HG03097 (cell line): ENCODE data around the gene IL13RA1.
"Not testable (repeated sequence)": the region's sequence is repeated elsewhere in the genome, so short reads cannot be mapped to it uniquely, and the experiment has no call there.

Source experiments
- ATAC-seq: cut with Tn5 transposase; IDR thresholded peaks from one replicate; pipeline ENCODE4 v1.9.1; 2021; ENCODE audit not compliant: unreplicated experiment, low FRiP score

IL13RA1 gene

DNA sequence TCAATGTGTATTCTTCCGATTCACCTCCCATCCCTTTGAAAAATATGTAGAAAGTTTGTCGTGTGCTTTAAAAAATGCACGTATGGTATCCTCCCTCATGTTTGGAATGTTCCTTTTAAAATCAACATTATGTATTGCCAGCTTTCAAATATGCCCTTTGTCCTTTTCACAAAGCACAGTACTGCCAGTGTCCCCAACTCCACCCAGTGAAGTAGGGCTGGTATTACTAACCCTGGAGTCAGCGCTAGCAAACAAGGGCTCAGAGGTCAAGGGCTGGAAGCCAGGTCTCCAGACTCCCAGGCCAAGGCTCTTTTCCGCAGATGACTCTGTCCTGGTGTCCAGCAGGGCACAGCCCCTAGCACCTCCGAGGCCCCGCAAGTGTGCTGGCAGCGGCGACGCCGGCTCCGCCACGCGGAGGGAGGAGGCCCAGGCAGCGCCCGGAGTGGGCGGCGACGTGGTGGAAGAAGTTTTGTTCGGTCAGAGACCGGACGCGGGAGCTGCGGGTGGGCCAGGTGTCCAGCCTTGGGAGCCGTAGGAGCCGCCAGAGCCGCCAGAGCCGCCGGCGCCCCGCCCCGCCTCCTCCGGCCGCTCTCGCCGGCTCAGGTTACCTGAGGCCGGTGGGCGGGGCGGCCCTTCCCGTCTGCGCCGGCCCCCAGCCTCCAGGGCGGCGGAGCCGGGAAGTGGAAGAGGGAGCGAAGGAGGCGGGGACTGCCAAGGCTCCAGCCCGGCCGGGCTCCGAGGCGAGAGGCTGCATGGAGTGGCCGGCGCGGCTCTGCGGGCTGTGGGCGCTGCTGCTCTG lies at the start of gene IL13RA1:
TSS of gene IL13RA1 (plus strand) at position 720 of the 799 bp plus-strand sequence. CDS start at position 753, 33 bp downstream.
- no peak for ATAC-seq

DNA sequence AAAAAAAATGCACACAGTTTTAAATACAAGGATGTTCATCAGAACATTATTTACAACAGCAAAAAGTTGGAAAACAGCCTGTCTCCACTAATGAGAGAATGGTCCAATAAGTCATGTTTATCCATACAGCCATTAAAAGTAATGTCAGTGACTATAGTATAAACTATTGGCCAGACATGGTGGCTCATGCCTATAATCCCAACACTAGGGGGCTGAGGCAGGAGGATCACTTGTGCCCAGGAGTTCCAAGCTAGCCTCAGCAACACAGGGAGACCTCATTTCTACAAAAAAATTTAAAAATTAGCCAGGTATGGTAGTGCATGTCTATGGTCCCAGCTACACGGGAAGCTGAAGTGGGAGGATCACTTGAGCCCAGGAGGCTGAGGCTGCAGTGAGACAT lies 48.1 kb upstream of the IL13RA1 start:
- no peak for ATAC-seq

DNA sequence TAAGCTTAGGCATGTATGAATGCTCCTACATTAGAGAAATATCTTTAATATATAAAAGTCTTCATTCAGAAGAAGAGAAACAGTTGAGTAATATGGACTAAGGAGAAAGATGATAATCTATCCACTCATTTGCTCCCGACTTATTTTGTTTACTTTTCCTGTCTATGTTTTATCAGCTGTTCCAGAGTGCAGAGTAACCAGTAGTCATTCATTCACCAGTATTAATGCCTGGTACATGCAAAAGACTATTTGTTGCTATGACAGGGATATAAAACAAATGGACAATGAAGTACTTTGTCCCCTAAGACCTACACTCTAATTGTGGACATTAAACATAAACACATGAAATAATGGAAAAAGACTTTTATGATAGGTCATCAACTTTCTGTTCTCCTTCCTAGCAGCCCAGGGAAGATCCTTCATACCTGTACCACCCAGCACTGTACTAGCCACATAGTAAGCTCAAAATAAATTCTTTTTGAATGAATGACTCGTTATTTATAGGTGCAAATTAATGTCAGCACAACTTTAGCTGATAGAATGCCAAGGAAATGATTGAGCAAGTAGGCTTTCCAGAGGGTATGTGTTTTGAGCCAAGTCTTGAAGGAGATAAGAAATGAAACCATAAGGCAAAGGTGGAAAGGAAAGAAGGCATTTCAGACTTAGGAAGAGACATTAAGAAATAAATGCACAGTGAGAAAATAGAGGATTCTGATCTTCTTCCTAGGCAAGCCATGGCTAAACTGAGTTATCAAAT lies 45.0 kb upstream of the IL13RA1 start:
- no peak for ATAC-seq

DNA sequence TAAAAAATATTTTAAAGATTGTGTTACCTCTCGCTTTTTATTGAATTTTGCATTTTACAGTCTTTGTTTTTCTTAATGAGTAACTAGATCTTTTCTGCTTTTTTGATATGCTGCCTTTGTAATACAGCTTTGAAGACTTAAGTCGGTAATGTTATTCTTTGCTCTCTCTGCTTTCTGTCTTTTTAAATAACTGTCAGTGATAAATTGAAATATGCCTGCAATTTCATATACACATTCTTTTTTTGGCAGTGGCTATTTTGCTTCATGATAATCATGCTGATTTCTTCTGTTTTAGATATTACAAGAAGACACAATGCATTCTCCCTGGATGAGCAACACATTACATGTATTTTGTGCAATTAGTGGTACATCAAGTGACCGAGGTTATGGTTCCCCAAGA lies 42.0 kb upstream of the IL13RA1 start:
- no peak for ATAC-seq

DNA sequence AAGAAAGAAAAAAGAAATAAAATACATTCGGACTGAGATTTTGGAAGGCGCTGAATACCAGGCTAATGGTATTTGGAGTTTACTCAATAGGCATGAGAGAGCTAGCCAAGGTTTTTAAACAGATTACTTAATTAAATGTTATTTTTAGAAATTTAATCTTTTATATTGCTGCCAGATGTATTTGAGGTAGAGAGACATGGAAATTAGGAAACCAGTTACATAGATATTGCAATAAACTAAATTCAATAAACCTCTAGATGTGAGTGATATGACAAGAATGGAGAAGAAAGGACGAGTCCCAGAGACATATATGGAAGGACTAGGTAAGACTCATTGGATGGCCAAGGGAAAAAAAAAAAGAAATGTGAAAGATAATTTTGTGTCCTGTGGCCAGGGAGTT lies 38.5 kb upstream of the IL13RA1 start:
- no peak for ATAC-seq

DNA sequence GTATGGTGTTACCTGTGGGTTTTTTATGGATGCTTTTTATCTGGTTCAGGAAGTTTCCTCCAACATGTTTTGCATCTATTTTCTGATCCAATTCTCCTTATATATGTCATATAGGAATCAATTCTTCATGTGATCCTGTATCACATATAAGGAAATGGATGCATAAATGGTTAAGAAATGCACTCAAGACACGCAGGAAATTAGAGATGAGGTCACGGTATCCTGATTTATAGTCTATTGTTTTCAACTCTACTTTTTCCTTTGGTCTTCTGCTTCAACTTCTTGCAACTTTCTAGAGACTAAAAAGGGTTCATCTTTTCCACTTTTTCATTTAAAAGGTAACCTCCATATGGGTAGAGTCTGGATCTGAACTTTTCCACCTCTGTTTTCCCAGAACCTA lies 33.6 kb upstream of the IL13RA1 start:
- ATAC-seq: no peak

DNA sequence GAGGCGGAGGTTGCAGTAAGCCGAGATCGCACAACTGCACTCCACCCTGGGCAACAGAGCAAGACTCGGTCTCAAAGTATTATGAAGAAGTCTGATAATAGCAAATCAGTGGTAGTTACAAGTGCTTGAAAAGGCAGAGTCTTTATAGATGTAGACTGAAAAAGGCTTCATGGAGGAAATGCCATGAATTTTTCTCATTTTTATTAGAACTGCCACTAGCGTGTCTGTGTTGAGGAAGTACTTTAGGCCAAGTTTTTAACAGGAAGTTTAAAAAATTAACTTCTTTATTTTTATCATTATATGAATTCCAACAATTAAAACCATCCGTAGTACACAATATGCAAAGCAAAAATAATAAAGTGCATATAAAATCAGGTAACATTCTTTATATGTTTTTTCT lies 32.8 kb upstream of the IL13RA1 start:
- ATAC-seq: no peak

DNA sequence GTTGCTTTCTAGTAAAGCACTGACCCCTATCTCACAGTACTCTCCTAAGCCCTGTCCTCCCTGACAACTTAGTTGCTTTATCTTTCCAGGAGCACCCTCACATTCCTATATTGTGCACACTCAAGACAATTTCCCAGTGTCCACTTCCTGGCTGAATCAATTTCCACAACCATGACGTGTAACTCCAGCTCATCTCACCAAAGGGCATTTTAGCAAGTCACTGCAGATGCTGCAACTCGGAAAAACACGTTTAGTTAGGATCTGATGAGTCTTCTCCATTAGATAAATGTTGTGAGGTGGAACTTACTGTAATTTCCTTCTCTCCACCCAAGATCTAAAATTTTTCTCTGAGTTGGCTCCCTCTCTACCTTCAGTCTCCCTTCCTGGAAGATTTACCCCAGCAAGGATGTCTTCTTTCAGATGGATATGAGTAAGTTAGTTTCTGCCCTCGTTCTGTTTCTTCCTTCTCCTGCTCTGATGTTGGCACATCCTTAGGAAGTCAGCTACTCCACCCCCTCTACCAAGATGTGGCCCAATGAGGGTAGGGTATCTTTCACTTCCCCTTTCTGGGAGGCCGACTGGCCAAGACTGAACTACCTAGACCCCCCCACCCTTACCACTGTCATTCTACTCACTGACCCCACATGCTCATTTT lies 28.8 kb upstream of the IL13RA1 start:
- ATAC-seq: no peak

DNA sequence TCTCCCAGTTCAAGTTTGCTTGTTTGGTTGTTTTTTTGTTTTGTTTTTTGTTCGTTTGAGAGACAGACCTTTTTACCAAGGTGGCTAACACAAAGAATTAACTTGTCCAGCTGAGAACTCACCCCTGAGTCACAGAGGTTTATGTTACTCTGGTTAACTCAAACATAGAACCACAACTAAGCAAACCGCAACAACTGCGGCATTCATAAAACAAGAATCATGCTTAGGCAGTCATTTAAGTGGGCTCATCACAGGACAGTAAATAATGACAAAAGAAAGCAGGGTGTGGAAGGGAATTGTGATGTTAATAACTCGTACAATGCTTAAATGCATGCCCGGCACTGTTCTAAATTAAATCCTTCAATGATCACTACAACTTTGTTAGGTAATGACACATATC lies 24.7 kb upstream of the IL13RA1 start:
- ATAC-seq: no peak

DNA sequence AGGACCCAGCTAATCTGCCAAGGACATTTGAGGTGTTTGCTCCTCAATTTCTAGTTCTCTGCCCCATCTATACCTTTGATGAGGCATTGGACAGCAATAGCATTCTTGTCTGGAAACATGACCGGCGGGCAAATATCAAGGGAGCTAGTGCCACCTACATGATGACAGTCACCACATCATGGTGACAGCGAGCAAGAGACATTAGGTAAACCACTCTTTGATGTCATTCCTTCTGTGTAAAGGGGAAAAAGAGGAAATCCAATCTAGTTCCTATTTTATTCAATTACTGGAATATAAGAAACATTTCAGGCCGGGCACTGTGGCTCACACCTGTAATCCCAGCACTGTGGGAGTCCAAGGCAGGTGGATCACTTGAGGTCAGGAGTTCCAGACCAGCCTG lies 20.7 kb upstream of the IL13RA1 start:
- ATAC-seq: no peak

DNA sequence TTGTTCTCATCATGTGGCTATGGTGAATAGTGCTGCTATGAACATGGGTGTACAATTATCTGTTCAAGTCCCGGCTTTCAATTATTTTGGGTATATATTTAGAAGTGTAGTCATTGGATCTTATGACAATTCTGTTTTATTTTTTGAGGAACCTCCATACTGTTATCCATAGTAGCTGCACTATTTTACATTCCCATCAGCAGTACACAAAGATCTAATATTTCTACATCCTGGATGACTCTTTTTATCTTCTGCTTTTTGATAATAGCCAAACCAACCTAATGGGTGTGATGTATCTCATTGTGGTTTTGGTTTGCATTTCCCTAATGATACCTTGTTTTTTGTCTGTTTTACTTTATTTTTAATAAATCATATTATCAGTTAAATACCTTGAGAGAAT lies 12.9 kb upstream of the IL13RA1 start:
- ATAC-seq: no peak

DNA sequence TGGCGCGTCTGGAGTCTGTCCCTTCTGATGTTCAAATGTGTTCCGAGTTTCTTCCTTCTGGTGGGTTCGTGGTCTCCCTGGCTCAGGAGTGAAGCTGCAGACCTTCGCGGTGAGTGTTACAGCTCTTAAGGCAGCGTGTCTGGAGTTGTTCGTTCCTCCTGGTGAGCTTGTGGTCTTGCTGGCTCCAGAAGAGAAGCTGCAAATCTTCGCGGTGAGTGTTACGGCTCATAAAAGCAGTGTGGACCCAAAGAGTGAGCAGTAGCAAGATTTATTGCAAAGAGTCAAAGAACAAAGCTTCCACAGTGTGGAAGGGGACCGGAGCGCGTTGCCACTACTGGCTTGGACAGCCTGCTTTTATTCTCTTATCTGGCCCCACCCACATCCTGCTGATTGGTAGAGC lies 11.5 kb upstream of the IL13RA1 start:
- ATAC-seq: not testable (repeated sequence)

DNA sequence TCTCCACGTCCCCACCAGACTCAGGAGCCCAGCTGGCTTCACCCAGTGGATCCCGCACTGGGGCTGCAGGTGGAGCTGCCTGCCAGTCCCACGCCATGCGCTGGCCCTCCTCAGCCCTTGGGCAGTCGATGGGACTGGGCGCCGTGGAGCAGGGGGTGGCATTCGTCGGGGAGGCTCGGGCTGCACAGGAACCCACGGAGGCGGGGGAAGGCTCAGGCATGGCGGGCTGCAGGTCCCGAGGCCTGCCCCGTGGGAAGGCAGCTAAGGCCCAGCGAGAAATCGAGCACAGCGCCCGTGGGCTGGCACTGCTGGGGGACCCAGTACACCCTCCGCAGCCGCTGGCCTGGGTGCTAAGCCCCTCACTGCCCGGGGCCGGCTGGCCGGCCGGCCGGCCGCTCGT lies 10.6 kb upstream of the IL13RA1 start:
- ATAC-seq: not testable (repeated sequence)

DNA sequence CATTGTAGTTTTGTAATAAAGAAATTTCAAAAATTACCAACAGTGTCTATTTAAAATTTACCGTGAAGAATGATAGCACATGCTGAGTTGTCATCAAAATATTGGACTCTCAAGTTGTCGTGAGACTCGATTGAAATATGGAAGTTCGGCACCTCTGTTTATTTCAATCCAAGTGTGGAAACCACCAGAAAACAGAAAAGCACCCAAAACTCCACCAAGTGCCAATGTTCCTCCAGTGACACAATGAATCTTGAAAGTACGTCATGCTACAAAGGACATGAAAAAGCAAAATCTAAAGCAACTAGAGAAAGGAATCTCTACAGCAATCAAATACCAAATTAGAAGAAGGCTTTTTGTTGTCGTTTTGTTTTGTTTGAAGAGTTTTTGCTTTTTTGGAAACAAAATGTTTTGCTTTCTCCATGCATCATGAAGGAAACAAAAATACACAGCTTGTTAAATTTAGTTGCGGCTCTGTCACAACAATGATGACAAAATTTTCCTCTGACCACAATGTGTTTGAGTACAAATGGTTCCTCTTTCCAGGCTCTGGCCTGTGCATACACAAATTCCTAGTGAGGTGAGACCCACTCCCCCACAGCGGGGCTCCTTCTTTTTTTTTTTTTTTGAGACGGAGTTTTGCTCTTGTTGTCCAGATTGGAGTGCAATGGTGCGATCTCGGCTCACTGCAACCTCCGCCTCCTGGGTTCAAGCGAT lies 9.6 kb upstream of the IL13RA1 start:
- no peak for ATAC-seq

DNA sequence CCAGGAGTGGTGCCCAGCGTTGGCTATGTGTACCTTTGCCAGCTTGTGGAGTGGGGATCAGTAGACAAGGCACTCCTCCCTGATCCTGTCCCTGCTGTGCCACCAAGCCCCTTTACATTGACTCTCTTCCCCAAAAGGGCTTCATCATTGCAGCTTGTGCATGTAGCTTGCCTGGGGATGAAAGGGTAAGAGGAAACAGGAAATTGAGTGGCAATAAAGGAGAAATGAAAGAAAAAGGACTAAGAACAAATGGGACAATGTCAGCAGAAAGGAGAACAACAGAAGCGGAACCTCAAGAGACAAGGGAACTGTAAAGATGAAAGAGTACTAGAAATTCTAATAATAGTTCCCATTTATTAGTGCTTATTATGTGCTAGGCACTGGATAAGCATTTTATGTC lies 8.7 kb upstream of the IL13RA1 start:
- ATAC-seq: no peak

DNA sequence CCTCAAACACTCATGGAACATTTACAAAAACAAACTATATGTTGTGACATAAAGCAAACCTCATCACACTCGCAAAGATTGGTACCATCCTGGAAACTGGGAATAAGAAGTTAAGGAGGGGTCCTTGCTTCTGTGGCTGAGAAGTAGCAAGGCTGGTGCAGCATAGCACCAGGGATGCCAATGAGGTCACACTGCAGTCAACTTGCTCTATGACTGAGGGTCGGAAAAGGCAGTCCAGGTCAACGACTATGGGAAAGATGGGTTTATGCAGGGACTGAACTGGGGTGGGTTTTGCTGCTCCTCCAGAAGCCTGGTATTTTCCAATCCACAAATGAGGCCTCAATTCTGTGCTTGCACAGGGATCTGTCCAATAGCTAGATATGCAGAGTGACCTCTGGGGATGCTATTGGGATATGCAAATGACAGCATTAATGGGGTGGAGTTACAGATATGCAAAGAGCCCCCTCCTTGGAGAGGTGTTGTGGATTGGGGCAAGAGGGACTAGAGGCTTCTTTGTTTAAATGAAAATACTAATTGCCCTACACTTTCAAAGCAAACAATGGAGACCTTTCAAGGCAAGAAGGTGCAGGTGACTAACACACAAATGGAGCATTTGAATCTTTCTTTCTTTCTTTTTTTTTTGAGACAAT lies 7.2 kb upstream of the IL13RA1 start:
- ATAC-seq: no peak

DNA sequence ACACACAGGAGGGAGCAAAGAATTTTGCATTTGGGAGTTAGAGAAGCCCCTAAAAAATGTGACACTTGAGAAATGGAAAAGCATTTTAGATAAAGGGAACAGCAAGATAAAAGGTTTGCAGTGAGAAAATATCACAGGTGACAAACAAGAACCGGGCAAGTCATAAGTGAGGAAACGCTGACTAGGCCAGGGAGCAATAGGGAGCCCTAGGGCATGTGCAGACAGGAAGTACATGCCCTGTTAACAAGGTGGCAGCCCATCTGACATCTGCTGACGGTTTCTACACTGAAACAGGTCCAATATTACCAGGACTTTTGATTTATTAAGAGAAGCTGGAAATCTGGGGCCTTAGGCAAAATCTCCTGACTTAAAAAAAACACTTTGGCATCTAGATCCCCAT lies 4.0 kb upstream of the IL13RA1 start:
- ATAC-seq: no peak

DNA sequence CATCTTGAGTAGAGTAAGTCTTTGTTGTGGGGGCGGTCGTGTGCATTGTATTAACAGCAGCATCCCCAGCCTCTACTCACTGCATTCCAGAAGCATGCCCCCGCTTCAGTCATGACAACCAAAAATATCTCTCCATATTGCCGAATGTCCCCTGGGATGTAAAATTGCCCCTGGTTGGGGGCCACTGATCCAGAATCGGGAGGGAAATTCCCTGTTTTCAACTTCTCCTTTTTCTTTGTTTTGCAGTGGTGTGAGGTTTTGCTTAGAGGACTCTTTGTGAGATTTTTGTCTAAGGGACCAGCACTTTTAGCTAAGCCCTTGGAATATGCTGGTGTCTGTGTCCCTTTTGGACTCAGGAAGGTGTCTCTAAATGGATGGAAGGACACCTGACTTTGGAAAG lies 3.0 kb upstream of the IL13RA1 start:
- no peak for ATAC-seq

DNA sequence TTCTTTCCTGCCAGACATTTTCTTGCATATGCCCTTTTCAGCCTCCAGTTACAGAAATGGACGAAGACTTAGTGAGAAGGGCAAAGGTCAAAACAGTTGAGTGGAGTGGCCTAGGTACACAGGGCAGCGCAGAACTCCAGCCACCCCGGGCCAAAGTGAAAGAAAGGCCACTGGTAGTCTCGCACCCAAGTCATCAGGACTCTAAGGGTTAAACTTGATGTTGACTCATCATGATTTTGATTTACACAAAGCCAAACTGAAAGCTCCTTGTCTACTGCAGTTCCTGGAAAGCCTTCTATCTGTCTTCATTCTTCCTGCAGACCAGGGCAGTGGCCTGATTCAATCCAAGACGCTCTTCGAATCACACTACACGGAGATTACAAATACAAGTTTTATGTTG lies 2.6 kb upstream of the IL13RA1 start:
- no peak for ATAC-seq

DNA sequence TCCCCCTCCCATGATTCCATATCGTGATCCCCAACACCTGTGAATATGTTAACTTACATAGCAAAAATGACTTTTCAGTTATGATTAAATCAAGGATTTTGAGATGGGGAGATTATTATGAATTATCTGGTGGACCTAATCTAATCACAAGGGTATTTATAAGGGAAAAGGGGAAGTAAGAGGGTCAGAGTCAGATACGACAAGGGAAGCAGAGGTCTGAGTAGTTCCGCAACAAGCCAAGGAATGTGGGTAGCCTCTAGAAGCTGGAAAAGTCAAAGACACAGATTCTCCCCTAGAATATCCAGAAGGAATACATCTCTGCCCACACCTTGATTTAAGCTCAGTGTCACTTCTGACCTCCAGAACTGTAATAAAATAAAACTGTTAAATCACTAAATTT lies 1.0 kb upstream of the IL13RA1 start:
- no peak for ATAC-seq
